HK-2 (cell line): ENCODE data around the gene TMEM69.
"Not testable (repeated sequence)": the region's sequence is repeated elsewhere in the genome, so short reads cannot be mapped to it uniquely, and the experiment has no call there.

Experiments
- DNase-seq: peaks from one replicate; pipeline ENCODE4 v3.0.0-alpha.2; 2018; ENCODE audit not compliant: unreplicated experiment

Gene TMEM69, protein sequence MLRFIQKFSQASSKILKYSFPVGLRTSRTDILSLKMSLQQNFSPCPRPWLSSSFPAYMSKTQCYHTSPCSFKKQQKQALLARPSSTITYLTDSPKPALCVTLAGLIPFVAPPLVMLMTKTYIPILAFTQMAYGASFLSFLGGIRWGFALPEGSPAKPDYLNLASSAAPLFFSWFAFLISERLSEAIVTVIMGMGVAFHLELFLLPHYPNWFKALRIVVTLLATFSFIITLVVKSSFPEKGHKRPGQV

GRCh38 chr1:45687754-45688740 lies at the start of gene TMEM69:
TSS of gene TMEM69 (plus strand) at chr1:45688181. CDS start at chr1:45691069, 2,888 bp downstream.
- DNase-seq, result peak; percentile 81

GRCh38 chr1:45640293-45640692 lies 47.7 kb upstream of the TMEM69 start:
- DNase-seq, result no peak

DNA sequence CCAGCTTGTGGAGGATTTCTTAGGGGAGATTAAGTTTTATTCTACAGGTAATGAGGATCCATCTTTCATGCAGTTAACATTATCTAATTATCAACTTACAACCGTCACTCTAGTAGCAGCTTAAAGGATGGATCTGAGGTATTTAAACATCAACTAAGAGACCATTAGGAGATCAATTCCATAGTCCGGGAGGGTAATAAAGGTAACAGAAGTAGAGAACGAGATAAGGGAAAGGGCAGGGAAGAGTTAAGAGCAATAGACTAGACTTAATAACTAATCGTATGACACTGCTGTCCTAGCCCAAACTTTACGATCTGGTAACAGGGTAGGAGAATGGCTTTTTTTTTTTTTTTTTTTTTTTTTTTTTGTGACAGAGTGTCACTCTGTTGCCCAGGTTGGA lies 44.7 kb upstream of the TMEM69 start:
- no peak for DNase-seq

GRCh38 chr1:45643978-45644377 lies 44.0 kb upstream of the TMEM69 start:
- no peak for DNase-seq

DNA sequence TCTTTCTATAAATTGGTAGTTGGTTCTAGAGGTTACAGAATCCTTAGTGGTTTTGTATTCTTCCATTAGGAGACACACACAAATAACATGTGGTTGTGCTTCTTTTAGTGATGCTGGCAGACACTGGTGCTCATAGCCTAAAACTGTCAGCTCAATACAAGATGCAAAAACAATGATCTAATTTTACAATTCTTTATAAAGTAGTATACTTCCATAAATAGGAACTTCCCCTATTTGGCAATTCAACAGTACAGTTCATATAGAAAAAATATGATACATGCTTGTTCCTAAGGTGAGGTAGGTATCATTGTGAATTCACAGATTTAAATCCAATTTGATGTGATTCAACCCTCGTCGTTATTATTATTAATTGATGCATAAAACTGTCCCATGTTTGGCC lies 43.3 kb upstream of the TMEM69 start:
- DNase-seq, result no peak

GRCh38 chr1:45647248-45648021 lies 40.5 kb upstream of the TMEM69 start:
- no peak for DNase-seq

DNA sequence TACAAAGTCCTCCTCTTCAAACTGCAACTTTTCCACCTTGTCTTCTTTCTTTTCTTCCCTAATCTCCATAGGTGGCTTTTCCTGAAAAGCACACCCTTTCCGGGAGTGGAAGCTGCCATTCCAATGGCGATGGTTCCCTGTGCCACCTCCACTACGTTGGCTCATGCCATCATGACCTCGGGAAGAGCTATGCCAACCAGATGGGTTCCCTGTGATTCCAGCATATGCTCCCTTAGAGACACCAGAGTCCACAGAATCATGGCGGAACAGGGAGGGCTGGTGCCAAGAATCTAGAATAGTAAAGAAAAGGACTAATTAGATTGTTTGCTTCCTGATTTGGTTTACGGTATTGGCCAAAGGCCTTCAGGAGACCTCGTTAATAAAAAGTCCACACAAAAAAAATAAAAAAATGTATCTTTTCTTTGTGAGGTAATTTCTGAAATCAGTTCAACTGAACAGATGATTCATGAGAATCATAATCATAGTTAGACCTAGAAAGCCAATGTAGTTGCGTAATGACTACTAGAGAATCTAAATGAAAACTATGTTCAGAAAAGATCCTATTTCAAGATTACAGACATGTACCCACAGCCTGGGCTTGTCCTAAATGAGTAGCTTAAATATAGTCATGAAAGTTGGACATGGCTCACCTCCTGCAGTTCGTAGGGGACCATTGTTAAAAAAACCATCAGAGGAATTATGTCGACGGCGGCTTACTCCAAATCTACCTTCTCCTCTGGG lies 33.3 kb upstream of the TMEM69 start:
- DNase-seq, result no peak

- no peak for DNase-seq
Measured at GRCh38 chr1:45656573-45657226, 31.3 kb upstream of the TMEM69 start.

GRCh38 chr1:45658171-45658570 lies 29.8 kb upstream of the TMEM69 start:
- DNase-seq, result no peak

- no peak for DNase-seq
Measured at GRCh38 chr1:45659222-45659621, 28.8 kb upstream of the TMEM69 start.

GRCh38 chr1:45660336-45660735 lies 27.6 kb upstream of the TMEM69 start:
- no peak for DNase-seq

DNA sequence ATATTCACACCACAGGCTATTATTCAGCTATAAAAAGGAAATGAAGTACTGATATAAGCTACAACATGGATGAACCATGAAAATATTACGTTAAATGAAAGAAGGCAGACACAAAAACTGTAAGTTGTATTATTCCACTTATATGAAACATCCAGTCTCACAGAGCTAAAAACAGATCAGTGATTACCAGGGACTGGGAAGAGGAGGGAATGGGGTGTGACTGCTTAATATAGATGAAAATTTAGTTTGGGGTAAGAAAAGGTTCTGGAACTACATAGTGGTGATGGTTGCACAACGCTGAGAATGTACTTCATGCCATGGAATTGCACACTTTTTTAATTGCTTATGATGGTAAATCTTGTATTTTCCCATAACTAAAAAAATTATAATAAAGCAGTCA lies 21.1 kb upstream of the TMEM69 start:
- DNase-seq, result no peak

GRCh38 chr1:45667321-45668111 lies 20.5 kb upstream of the TMEM69 start:
- no peak for DNase-seq

DNA sequence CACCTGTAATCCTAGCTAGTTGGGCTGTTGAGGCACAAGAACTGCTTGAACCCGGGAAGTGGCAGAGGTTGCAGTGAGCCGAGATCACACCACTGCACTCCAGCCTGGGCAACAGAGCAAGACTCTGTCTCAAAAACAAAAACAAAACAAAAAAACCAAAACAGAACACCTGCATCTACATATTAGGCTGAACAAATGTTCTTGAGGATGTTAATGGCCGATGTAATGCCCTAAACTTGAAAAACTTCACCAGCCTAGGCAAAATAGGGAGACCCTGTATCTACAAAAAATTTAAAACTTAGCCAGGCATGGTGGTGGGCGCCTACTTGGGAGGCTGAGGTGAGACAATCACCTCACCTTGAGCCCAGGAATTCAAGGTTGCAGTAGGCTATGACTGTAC lies 19.5 kb upstream of the TMEM69 start:
- no peak for DNase-seq

DNA sequence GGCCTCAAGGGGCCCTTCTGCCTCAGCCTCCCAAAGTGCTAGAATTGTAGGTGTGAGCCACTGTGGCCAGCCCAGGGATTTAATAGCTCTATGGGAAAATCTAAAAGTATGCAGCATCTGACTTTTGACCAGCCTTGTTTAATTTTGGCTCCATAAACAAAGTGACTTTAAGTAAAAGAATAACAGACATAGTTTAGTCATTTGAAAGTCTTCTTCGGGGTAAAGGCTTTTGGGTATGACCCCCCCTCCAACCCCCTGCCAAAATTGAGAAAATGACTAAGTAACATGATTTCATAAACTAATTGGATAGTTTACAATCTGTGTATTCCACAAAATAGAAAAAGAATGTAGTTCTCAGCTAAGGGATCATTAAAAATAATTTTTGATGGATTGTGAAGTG lies 18.6 kb upstream of the TMEM69 start:
- DNase-seq, result no peak

DNA sequence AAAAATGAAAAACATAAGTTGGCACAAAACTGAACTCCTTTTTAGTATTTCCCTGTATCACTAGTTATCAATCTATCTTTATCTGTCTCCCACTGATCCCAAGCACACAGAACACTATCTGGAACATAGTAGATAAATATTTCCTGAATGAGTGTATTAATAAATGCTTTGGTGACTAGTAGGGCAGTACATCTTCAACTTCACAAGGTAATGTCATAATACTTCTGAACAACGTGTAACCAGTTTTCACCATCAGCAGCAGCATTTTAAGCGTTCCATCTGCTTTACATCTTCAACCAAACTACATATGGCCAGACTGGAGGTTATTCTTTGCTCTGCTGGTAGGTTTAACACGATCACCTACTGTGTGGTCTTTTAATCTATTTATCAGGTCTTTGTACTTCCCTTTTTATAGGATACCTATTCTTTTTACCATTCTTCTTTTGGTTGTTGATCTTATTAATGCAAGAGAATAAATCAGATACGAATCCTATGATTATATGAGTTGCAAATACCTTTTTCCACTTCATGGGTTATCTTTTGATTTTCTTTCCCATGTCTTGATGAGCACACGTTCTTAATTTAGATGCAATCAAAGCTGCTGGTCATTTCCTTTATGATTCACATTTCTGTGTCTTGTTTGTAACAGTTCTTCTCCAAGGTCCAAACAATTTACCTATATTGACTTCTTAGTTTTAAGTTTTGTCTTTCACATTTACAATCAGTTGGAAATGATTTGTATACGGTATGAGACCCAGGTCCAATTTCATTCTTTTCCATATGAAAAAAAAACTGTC lies 17.9 kb upstream of the TMEM69 start:
- DNase-seq, result no peak

DNA sequence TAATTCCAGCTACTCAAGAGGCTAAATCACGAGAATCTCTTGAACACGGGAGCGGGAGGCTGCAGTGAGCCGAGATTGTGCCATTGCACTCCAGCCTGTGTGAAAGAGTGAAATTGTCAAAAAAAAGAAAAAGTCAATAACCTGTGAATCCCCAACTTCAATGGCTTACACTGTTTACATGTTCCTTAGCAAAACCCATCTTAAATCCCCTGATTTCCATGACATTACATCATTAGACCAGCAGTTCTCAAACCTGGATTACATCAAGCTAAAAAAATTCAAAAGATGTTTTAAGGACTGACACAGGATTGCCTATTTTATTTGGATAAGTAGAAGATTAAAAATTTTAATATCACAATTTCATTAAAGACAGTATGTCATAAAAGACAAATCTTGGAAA lies 14.0 kb upstream of the TMEM69 start:
- no peak for DNase-seq

DNA sequence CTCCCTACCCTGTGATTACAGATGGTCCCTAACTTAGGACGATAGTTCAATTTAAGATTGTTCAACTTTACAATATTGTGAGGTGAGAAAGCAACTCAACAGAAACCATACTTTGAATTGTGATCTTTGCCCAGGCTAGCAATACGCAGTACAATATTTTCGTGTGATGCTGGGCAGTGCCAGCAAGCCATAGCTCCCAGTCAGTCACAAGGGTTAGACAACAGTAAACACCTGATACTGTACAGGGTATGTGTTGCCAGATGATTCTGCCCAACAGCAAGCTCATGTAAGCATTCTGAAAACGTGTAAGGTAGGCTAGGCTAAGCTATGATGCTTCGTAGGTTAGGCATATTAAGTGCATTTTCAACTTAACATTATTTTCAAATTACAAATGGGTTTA lies 13.5 kb upstream of the TMEM69 start:
- no peak for DNase-seq

DNA sequence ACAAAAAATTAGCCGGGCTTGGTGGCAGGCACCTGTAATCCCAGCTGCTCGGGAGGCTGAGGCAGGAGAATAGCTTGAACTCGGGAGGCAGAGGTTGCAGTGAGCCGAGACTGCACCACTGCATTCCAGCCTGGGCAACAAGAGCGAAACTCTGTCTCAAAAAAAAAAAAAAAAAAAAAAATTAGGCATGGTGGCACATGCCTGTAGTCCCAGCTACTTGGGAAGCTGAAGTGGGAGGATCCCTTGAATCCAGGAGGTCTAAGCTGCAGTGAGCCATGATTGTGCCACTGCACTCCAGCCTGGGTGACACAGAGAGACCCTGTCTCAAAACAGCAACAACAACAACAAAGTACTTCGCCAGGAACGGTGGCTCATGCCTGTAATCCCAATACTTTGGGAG lies 11.4 kb upstream of the TMEM69 start:
- not testable (repeated sequence) for DNase-seq
